GM10266 (cell line): ENCODE measurements around the gene PARD3B.

Source experiments
- DNase-seq: peaks from one replicate; pipeline ENCODE4 v3.0.0; 2012; ENCODE audit errors: extremely low spot score
- TF ChIP-seq, protein P1 (sequence below): IDR thresholded peaks from 2 replicates; pipeline ENCODE4 v1.5.1; 2012; ENCODE audit warnings: mild to moderate bottlenecking, low read depth; ENCODE audit not compliant: control insufficient read depth, insufficient read depth; ENCODE audit errors: missing control alignments

PARD3B gene

DNA sequence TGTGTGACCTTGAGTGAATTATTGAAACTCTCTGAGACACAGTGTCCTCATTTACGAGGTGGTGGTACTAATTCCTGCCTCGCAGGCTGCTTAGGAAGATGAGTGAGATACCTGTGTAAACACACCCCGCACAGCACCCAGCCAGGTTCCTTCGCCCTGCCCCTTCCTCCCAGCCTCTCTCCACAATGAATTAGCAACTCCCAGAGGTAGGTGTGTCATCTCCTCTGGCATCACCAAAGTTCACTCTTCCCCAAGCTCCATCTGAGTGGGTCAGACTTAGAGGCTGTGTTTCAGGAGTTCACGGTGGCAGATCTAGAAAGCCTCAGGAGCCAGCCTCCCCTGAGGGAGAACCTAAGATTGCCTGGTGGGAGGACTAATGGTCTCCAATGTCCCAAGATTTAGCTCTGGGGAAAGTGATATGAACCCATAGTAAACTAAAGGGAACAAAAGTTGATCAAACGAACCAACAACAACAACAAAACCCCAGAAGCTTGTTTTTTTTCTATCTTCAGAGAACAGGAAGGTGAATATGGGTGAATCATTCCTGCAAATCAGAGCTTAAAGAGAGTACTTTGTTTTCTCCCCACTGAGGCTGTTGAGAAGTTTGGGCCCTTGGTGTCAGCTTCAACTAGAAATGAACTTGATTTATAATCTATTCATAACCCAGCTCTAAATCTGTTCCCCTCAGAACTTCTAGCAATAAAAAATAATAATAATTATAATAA lies 1092.7 kb downstream of the PARD3B start:
- TF ChIP-seq, protein P1, sequence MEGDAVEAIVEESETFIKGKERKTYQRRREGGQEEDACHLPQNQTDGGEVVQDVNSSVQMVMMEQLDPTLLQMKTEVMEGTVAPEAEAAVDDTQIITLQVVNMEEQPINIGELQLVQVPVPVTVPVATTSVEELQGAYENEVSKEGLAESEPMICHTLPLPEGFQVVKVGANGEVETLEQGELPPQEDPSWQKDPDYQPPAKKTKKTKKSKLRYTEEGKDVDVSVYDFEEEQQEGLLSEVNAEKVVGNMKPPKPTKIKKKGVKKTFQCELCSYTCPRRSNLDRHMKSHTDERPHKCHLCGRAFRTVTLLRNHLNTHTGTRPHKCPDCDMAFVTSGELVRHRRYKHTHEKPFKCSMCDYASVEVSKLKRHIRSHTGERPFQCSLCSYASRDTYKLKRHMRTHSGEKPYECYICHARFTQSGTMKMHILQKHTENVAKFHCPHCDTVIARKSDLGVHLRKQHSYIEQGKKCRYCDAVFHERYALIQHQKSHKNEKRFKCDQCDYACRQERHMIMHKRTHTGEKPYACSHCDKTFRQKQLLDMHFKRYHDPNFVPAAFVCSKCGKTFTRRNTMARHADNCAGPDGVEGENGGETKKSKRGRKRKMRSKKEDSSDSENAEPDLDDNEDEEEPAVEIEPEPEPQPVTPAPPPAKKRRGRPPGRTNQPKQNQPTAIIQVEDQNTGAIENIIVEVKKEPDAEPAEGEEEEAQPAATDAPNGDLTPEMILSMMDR = no peak
- no peak for DNase-seq

DNA sequence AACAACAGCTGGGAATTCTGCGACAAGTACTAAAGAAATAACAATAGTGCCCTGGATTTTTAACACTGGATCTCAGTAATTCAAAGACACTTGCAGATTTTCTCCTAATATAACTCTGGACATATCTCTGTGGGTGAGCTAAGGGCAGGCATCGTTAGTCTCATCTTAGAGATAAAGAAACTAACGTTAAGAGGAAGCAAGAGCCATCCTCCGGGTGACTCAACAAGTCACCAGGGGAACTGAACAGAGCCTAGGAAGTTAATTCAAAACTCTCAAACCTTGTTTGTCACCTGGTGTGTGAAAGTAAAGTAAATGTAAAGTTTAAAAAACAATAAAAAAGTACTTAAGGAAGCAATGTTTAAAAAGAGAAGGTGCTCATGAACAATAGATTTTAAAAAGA lies 1095.4 kb downstream of the PARD3B start:
- DNase-seq = no peak

DNA sequence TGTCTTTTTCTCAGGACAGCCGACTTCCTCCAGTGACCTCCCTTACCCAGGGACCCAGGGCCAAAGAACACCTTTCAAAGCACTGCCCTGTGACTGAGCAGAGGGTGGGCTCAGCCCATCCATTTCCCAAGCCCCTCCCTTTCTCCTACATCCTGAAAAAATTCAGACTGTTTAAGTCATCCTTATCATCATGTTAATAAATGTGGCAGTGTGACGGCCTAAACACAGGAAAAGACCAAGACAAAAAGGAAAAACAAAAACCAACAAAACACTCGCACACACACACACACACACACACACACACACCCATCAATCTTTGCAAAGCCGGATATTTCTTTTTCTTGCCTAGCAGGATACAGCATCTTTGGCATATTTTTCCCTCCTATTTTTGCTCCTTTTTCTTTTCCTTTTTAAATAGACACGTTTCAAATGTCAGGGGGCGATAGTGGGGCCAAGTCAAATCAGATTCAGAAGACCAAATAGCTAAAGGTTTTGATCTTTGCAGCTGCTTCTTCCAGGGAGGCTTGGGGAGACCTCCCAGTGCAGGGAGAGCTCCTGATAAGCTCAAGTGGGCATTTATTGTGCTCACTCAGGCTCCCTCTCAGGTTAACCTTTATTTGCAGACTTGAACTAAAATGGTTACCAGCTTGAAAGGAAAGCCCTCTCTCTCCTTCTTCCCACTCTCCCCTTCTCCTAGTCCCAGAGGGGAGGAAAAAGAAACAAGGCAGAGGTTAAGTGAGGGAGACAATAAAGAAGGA lies 1097.5 kb downstream of the PARD3B start:
- no peak for DNase-seq
- TF ChIP-seq, protein P1 = no peak

More for the DNA sequence above, 1095.4 kb downstream of the PARD3B start:
- TF ChIP-seq, protein P1 = no peak

DNA sequence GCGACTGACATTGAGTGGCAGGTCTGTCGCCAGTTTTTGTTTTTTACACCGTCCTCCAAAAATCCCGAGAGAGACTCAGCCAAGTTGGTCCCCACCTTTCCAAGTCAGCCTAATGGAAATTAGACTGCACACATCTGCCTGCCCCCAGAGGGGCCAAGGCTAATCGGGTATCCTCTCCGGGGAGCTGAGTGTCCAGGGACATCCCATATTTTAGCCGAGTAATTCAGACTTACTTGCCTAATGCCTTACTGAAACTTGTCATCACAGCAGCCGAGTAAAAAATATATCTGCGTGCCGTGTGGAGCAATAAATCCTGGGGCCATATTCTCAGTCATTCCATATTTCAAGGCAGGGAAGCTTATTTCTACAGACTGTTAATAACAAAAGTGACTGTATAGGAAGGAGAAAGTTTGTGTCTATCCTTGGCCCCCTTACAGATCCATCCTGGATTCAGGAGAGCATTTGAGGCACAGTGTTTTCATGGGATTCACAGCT lies 1098.2 kb downstream of the PARD3B start:
- TF ChIP-seq, protein P1 = no peak
- no peak for DNase-seq

DNA sequence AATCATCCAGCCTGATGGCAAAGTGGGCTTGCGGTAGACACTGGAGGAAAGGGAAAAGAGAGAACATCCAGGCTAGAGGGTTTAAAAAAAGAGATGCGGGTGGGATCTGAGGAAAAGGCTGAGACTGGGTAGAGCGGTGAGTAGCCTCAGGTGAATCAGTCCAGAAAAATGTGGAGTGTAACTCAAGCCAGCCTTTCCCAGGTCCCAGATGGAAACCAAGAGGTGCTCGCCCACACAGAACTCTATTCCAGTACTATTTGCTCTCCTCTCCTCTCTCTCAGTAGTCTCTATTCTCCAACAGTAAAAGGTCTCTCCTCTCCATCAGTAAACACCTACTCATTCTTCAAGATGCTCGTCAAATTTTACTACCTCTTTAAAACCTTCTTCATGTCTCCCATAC lies 1098.7 kb downstream of the PARD3B start:
- TF ChIP-seq, protein P1 = no peak
- no peak for DNase-seq

DNA sequence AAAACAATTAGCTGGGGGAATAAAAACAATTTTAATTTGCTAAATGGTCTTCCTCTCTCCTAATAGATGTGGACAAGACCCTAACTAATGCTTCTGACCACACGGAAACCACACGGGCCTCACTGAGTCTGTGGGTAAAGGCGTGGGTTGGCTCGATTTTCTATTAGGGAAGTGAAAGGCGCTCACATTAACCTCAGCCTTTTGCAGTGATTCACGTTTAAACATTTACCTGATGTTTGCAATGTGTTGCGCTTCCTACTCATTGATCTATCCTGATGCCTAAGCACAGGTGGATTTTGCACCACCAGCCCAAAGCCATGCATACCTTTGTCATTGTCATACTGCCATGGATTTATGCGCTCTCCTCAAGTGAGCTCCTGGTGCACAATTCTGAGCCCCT lies 1101.4 kb downstream of the PARD3B start:
- TF ChIP-seq, protein P1 = no peak
- DNase-seq = no peak

DNA sequence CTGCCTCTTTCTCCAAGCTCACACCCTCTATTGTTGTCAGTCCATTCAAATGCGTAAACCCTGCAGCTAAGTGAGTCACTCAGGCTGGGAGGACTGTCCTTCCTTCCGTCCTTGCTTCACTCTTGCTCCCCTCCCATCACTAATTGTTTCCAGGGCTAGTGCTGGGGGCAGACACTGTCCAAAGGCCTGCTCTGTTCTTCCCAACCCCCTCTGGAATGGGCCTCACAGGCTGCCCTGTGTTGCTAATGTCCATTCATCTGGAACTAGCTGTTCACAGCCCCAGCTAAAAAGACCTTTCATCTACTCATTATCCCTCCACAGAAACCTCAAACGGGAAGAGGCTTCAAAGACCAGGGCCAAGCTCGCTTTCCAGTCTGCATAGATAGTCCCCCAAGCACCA lies 1105.2 kb downstream of the PARD3B start:
- TF ChIP-seq, protein P1 = no peak
- no peak for DNase-seq
